Astrocyte (in vitro differentiated cells and primary cell): Measurements from ENCODE around the gene OR51E2.

Source experiments
- EZH2 ChIP-seq: IDR thresholded peaks from 2 replicates; pipeline ENCODE4 v1.6.1; 2012; ENCODE audit warnings: mild to moderate bottlenecking, low read length, inconsistent platforms; ENCODE audit not compliant: insufficient read depth
- TF ChIP-seq, protein P1 (sequence below): IDR thresholded peaks from 2 replicates; pipeline ENCODE4 v1.5.1; 2011; ENCODE audit warnings: low read depth, mild to moderate bottlenecking, inconsistent platforms, low read length, moderate library complexity; ENCODE audit not compliant: insufficient read depth

DNA sequence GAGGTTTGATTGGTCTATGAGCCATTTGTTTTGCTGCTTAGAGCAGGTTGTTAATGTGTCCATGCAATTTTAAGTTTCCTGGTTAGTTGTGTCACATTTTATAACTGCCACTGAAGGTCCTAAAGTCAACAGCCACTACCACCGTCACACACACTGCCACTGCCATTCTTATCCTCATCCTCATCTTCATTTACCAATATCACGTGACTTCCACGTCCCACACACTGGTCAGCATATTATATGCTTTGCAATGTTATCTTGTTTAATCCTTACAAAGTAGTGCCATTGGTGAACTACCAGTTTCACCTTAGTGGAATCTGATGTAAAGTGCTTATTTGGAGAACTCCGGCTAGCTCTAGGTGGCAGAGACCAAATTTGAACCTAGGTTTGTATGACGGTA, 16.6 kb upstream of the OR51E2 start:
- TF ChIP-seq, protein P1, sequence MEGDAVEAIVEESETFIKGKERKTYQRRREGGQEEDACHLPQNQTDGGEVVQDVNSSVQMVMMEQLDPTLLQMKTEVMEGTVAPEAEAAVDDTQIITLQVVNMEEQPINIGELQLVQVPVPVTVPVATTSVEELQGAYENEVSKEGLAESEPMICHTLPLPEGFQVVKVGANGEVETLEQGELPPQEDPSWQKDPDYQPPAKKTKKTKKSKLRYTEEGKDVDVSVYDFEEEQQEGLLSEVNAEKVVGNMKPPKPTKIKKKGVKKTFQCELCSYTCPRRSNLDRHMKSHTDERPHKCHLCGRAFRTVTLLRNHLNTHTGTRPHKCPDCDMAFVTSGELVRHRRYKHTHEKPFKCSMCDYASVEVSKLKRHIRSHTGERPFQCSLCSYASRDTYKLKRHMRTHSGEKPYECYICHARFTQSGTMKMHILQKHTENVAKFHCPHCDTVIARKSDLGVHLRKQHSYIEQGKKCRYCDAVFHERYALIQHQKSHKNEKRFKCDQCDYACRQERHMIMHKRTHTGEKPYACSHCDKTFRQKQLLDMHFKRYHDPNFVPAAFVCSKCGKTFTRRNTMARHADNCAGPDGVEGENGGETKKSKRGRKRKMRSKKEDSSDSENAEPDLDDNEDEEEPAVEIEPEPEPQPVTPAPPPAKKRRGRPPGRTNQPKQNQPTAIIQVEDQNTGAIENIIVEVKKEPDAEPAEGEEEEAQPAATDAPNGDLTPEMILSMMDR: no peak
- no peak for TF ChIP-seq EZH2
